H1 (cell line): Measurements from ENCODE around the gene FAU. TPM values are rescaled to one million over a fixed set of nuclear protein-coding genes. Genes with fewer than 3 reads are reported as not detected.

Experiments
- CTCF ChIA-PET: fragments of 300-600 bp; sonication (Branson Sonifier 250); formaldehyde crosslinking; loops from one replicate; lab custom pipeline; 2021; ENCODE audit not compliant: partially characterized antibody; lab: Charles Lee
- POLR2A ChIA-PET: fragments of 300-600 bp; sonication (Branson Sonifier 250); formaldehyde crosslinking; loops from one replicate; lab custom pipeline; 2021; ENCODE audit warnings: inconsistent platforms; ENCODE audit not compliant: partially characterized antibody; lab: Charles Lee
- DNase-seq, 2 experiments: peaks; one replicate each; pipeline versions ENCODE4 v3.0.0 to v3.0.0-alpha.2; 2010 to 2022; ENCODE audit warnings: low spot score in 2 of 2, low read depth in 1 of 2, mixed read lengths in 1 of 2
- FAIRE-seq: peaks from 2 replicates; lab custom pipeline; 2011; peaks lifted over from hg19 to GRCh38; lab: Jason Lieb, UNC
- H2AFZ ChIP-seq: 2 replicates; pipeline ENCODE4 v1.8.1; 2012; ENCODE audit warnings: low read length, inconsistent platforms
- H2AK5ac ChIP-seq: 2 replicates; pipeline ENCODE4 v1.6.1; 2013; ENCODE audit warnings: low read depth, low read length
- H2BK120ac ChIP-seq: replicated peaks from 2 replicates; pipeline ENCODE3; 2013; ENCODE audit warnings: low read depth, low read length, inconsistent platforms
- H2BK12ac ChIP-seq: 2 replicates; pipeline ENCODE4 v1.6.1; 2013; ENCODE audit warnings: low read depth, low read length
- H2BK15ac ChIP-seq: 2 replicates; pipeline ENCODE4 v1.6.1; 2013; ENCODE audit warnings: low read length
- H2BK20ac ChIP-seq: 2 replicates; pipeline ENCODE4 v1.6.1; 2013; ENCODE audit warnings: low read length
- H2BK5ac ChIP-seq: 2 replicates; pipeline ENCODE4 v1.6.1; 2013; ENCODE audit warnings: low read depth, low read length
- H3K14ac ChIP-seq: 2 replicates; pipeline ENCODE4 v1.6.1; 2013; ENCODE audit warnings: inconsistent platforms; ENCODE audit not compliant: insufficient read length
- H3K18ac ChIP-seq: 2 replicates; pipeline ENCODE4 v1.6.1; 2013; ENCODE audit warnings: low read length; ENCODE audit errors: extremely low read depth
- H3K23ac ChIP-seq: 2 replicates; pipeline ENCODE4 v1.6.1; 2013; ENCODE audit warnings: inconsistent platforms; ENCODE audit not compliant: insufficient read length
- H3K23me2 ChIP-seq: 2 replicates; pipeline ENCODE4 v1.6.1; 2013; ENCODE audit warnings: low read depth, low read length
- H3K27ac ChIP-seq: 2 replicates; pipeline ENCODE4 v1.6.1; 2011; ENCODE audit warnings: low read depth, low read length, inconsistent platforms
- H3K27me3 ChIP-seq, 4 experiments: replicated peaks in 1 of 4; 1 replicate in 1 of 4; 2 replicates in 3 of 4; pipeline versions ENCODE4 v1.6.1 to v1.8.1; 2011 to 2013; ENCODE audit warnings: low read length in 3 of 4, mild to moderate bottlenecking in 3 of 4, inconsistent platforms in 2 of 4, mixed read lengths in 2 of 4, moderate library complexity in 1 of 4; ENCODE audit not compliant: control insufficient read depth in 3 of 4, insufficient read depth in 3 of 4; ENCODE audit errors: extremely low read depth in 1 of 4
- H3K36me3 ChIP-seq, 4 experiments: 2 replicates each; pipeline versions ENCODE4 v1.6.1 to v1.8.1; 2011 to 2013; ENCODE audit warnings: mild to moderate bottlenecking in 4 of 4, low read length in 3 of 4, moderate library complexity in 2 of 4, control low read depth in 1 of 4, inconsistent platforms in 1 of 4; ENCODE audit not compliant: insufficient read depth in 4 of 4, control insufficient read depth in 2 of 4
- H3K4ac ChIP-seq: replicated peaks from 2 replicates; pipeline ENCODE3; 2013; ENCODE audit warnings: low read length, low read depth, mixed read lengths, inconsistent platforms; ENCODE audit not compliant: insufficient read length
- H3K4me1 ChIP-seq, 4 experiments: replicated peaks in 1 of 4; 1 replicate in 1 of 4; 2 replicates in 3 of 4; pipeline versions ENCODE4 v1.6.1 to v1.8.1; 2011 to 2013; ENCODE audit warnings: low read length in 3 of 4, inconsistent platforms in 2 of 4, mixed read lengths in 1 of 4; ENCODE audit not compliant: insufficient read depth in 4 of 4, control insufficient read depth in 3 of 4
- H3K4me2 ChIP-seq, 2 experiments: 2 replicates each; pipeline versions ENCODE4 v1.6.1 to v1.8.1; 2011 to 2013; ENCODE audit warnings: low read depth in 2 of 2, low read length in 2 of 2, control low read depth in 1 of 2, inconsistent platforms in 1 of 2, mild to moderate bottlenecking in 1 of 2; ENCODE audit not compliant: insufficient read depth in 1 of 2
- H3K4me3 ChIP-seq, 4 experiments: fragments of 200-600, 300-600 bp in 1 of 4; sonication (generic), shearing (Covaris generic), sonication (Bioruptor Twin) in 1 of 4; 2 replicates each; pipeline versions ENCODE4 v1.5.1 to v1.8.1; 2011 to 2016; ENCODE audit warnings: low read length in 4 of 4, low read depth in 3 of 4, control low read depth in 2 of 4, inconsistent platforms in 2 of 4, mild to moderate bottlenecking in 2 of 4, mixed read lengths in 1 of 4, moderate library complexity in 1 of 4; ENCODE audit not compliant: insufficient read depth in 2 of 4; ENCODE audit errors: extremely low read depth in 1 of 4
- H3K56ac ChIP-seq: replicated peaks from 2 replicates; pipeline ENCODE3; 2013; ENCODE audit warnings: low read depth, mild to moderate bottlenecking, mixed read lengths, low read length, inconsistent platforms; ENCODE audit not compliant: insufficient read length
- H3K79me1 ChIP-seq: 2 replicates; pipeline ENCODE4 v1.6.1; 2013; ENCODE audit warnings: low read depth, low read length, control low read depth
- H3K79me2 ChIP-seq, 2 experiments: 2 replicates each; pipeline versions ENCODE4 v1.6.1 to v1.8.1; 2012 to 2013; ENCODE audit warnings: low read length in 2 of 2, mild to moderate bottlenecking in 2 of 2, inconsistent platforms in 1 of 2; ENCODE audit not compliant: insufficient read depth in 2 of 2, control insufficient read depth in 1 of 2
- H3K9ac ChIP-seq, 4 experiments: replicated peaks in 1 of 4; 1 replicate in 1 of 4; 2 replicates in 3 of 4; pipeline versions ENCODE4 v1.6.1 to v1.8.1; 2011 to 2013; ENCODE audit warnings: low read depth in 3 of 4, low read length in 3 of 4, control low read depth in 2 of 4, mild to moderate bottlenecking in 2 of 4, moderate library complexity in 2 of 4, inconsistent platforms in 1 of 4; ENCODE audit errors: extremely low read depth in 1 of 4
- H3K9me3 ChIP-seq, 2 experiments: 2 replicates each; pipeline versions ENCODE4 v1.6.1 to v1.8.1; 2012 to 2013; ENCODE audit warnings: mild to moderate bottlenecking in 2 of 2, moderate library complexity in 2 of 2, control low read depth in 1 of 2, inconsistent platforms in 1 of 2, low read depth in 1 of 2, low read length in 1 of 2, mixed read lengths in 1 of 2; ENCODE audit not compliant: insufficient read depth in 2 of 2
- H4K20me1 ChIP-seq, 2 experiments: replicated peaks in 1 of 2; 2 replicates each; pipeline versions ENCODE3 to v1.8.1; 2011 to 2013; ENCODE audit warnings: inconsistent platforms in 2 of 2, low read length in 2 of 2, mild to moderate bottlenecking in 1 of 2; ENCODE audit not compliant: insufficient read depth in 2 of 2, control insufficient read depth in 1 of 2
- H4K5ac ChIP-seq: 2 replicates; pipeline ENCODE4 v1.6.1; 2013; ENCODE audit warnings: low read length, low read depth, mixed read lengths, inconsistent platforms; ENCODE audit not compliant: insufficient read length
- H4K8ac ChIP-seq: 2 replicates; pipeline ENCODE4 v1.8.0; 2013; ENCODE audit warnings: mild to moderate bottlenecking, moderate library complexity, low read length, inconsistent platforms; ENCODE audit not compliant: insufficient read depth; ENCODE audit errors: extremely low read depth
- H4K91ac ChIP-seq: replicated peaks from 2 replicates; pipeline ENCODE3; 2013; ENCODE audit warnings: low read length, mixed read lengths, inconsistent platforms; ENCODE audit not compliant: insufficient read length
- RAD21 ChIP-seq, 2 experiments: IDR thresholded peaks in 1 of 2; conservative IDR thresholded peaks in 1 of 2; 2 replicates each; pipeline ENCODE4 v1.6.1; 2011; ENCODE audit warnings: low read depth in 2 of 2, low read length in 2 of 2, improper control_type of control experiment in 1 of 2, inconsistent platforms in 1 of 2, mild to moderate bottlenecking in 1 of 2, moderate library complexity in 1 of 2
- WGBS, 2 experiments: shearing (Covaris generic) in 1 of 2; methylation state at CpG; one replicate each; pipeline versions ENCODE4 v1.1.6 to v1.1.7; 2013 to 2015; ENCODE audit warnings: low lambda C conversion rate in 2 of 2, mixed read lengths in 2 of 2, inconsistent platforms in 1 of 2, low coverage in 1 of 2, missing lambda C conversion rate in 1 of 2; ENCODE audit not compliant: insufficient replicate concordance in 2 of 2, insufficient coverage in 1 of 2, insufficient read length in 1 of 2; ENCODE audit errors: extremely low coverage in 1 of 2, missing lambda C conversion rate in 1 of 2; 5-methylcytosine and 5-hydroxymethylcytosine counted together
- polyA plus RNA-seq, 7 experiments: library from polyadenylated mRNA; depleted of rRNA in 3 of 7; stranded (reverse) in 5 of 7; unstranded in 2 of 7; fragments of >200 nt in 5 of 7; fragments of 200-250 nt in 2 of 7; gene quantifications; 1 replicate in 5 of 7; 2 replicates in 1 of 7; 4 replicates in 1 of 7; pipeline versions ENCODE4 v1.2.1 to v1.2.3, GENCODE V29; 2011 to 2013; ENCODE audit warnings: missing spikeins in 2 of 7, mixed read lengths in 2 of 7
- total RNA-seq: library from RNA; stranded (reverse); fragmentation: NEBNext Ultra II Directional; extraction: Animal tissue kit (Norgen Biotek cat#: 25700); gene quantifications from 2 replicates; pipeline ENCODE4 v1.2.1, GENCODE V29; 2021

The FAU gene
- total and polyA plus RNA-seq, 2 of the 8 experiments (the other 6 are each of a cell fraction or from before 2014, with no cell fraction given): 826 to 896 TPM

GRCh38 chr11:65133724-65134123, 11.8 kb upstream of the FAU start:
- Histone ChIP-seq H3K9me3 (no peaks in the 10 kb centered on the region), H2BK5ac (peak overlapping the region; percentile 100; the same call in 1 of the 2 replicates), H2AFZ (no peak overlapping the region), H3K4ac (peak overlapping the region; percentile 50), H3K27ac (no peak overlapping the region; the same call in 1 of the 2 replicates), H3K56ac (peak overlapping the region; percentile 34), H3K18ac (no peak overlapping the region), H4K20me1 (peaks cover 0 to 11% of the 10 kb centered on the region in 2 experiments), H3K79me2 (peaks cover 0 to 15% of the 10 kb centered on the region in 2 experiments; a peak in 1 of 4 replicates), H3K27me3 (no peaks in the 10 kb centered on the region), H3K23ac (no peak overlapping the region), H3K4me2 (peak overlapping the region; percentile 77 to 91), H3K9ac (peak overlapping the region in 3 of 4 experiments; percentile 31 to 98 (median 88); a peak in 5 of 7 replicates), H2BK120ac (no peak overlapping the region), H4K91ac (no peak overlapping the region), H2BK20ac (no peak overlapping the region), H2BK15ac (no peak overlapping the region), H2BK12ac (no peak overlapping the region), H3K36me3 (peaks cover 11 to 27% (median 23%) of the 10 kb centered on the region in 4 experiments; a peak in 7 of 8 replicates), H4K8ac (peak overlapping the region; percentile 98), H3K14ac (no peak overlapping the region), H4K5ac (no peak overlapping the region), H3K4me3 (peak overlapping the region; percentile 84 to 94 (median 88)), H3K4me1 (peaks cover 0 to 13% (median 7%) of the 10 kb centered on the region in 4 experiments; a peak in 6 of 7 replicates), H3K79me1 (peaks cover 3% of the 10 kb centered on the region; the same call in 1 of the 2 replicates), H3K23me2 (peaks cover 14% of the 10 kb centered on the region), H2AK5ac (no peak overlapping the region)
- WGBS, 2 experiments: 5% methylated on average over 20 of the region's 20 CpGs; no CpG with 5 or more reads in 1 of the 2 experiments
- FAIRE-seq (no peak), DNase-seq (no peak)
- POLR2A ChIA-PET: interaction anchor here (1.0 to 15.8 kb wide), 7 partner anchors 7 to 198 kb away, joined by 3 to 305 read pairs (median 20); partner anchors contain the start of genes CAPN1, FAU, GPHA2 and MRPL49
- CTCF ChIA-PET: interaction anchor here (0.6 to 2.9 kb wide), 4 partner anchors 23 to 1195 kb away, joined by 3 to 13 read pairs (median 4); partner anchors contain the start of gene TM7SF2
- TF ChIP-seq RAD21 (IDR thresholded peaks at IDR 0.05 in 1 of 2, conservative IDR thresholded peaks at IDR 0.05 in 1 of 2; ENCODE audit: low read depth in 2 of 2, low read length in 2 of 2): no peak
